OCI-M1 (cell line): Measurements from ENCODE around the gene PEX11G.

Source experiments
- DNase-seq: peaks from one replicate; lab custom pipeline; 2025; lab: John Stamatoyannopoulos, UW

PEX11G gene

DNA sequence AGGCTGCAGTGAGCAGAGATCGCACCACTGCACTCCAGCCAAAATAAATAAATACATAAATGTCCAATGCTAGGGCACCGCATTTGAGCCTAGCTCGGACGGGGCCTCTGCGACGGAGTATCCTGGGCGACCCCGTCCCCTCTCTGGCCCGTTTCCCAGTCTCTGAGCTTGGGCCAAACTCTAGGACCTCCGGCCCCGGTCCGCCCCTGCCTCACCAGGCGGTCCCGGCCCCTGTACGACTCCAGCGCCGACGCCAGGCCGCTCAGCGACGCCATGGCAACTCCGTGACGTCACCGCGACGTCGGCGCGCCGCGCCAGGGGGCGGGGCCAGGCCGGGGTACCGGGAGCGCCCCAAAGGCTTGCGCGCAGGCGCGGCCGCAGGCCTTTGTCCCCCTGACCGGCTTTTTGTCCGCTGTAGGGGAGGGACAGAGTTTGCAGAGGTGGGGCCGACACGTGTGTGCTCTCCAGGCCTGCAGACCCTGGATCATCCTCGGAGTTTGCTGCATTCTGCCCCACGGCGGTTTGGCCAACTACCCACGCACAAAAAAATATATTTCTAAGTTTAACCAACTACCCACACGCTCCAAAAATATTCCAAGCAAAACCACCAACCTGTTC is at the start of gene PEX11G:
TSS of gene PEX11G (minus strand) at position 300 of the 618 bp plus-strand sequence. CDS start at position 275, 25 bp downstream.
- peak; percentile 80 for DNase-seq

DNA sequence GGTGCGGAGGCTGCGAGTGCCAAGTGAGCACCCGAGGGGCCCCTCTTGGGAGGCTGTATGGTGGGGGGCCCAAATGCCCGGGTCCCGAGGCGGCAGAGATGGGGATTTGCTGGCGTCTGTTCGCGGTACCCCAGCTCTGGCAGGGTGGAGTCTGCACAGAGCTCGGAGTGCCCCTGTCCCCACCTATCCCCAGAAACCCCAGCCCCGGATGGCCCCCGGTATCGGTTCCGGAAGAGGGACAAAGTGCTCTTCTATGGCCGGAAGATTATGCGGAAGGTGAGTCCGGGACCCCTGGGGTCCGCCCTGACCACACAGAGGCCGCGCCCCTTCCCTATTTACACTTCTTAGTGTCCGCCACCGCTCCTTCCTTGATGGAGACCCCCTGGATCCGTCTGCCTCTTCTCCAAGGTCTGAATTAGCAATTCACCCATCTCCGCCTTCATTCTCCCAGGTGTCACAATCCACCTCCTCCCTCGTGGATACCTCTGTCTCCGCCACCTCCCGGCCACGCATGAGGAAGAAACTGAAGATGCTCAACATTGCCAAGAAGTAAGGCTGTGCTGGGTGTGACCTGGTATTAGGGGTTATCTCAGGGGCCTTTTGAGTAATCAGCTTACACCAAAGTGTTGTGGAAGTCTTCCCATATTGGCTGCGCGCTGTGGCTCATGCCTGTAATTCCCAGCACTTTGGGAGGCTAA is 47.3 kb upstream of the PEX11G start:
- no peak for DNase-seq

DNA sequence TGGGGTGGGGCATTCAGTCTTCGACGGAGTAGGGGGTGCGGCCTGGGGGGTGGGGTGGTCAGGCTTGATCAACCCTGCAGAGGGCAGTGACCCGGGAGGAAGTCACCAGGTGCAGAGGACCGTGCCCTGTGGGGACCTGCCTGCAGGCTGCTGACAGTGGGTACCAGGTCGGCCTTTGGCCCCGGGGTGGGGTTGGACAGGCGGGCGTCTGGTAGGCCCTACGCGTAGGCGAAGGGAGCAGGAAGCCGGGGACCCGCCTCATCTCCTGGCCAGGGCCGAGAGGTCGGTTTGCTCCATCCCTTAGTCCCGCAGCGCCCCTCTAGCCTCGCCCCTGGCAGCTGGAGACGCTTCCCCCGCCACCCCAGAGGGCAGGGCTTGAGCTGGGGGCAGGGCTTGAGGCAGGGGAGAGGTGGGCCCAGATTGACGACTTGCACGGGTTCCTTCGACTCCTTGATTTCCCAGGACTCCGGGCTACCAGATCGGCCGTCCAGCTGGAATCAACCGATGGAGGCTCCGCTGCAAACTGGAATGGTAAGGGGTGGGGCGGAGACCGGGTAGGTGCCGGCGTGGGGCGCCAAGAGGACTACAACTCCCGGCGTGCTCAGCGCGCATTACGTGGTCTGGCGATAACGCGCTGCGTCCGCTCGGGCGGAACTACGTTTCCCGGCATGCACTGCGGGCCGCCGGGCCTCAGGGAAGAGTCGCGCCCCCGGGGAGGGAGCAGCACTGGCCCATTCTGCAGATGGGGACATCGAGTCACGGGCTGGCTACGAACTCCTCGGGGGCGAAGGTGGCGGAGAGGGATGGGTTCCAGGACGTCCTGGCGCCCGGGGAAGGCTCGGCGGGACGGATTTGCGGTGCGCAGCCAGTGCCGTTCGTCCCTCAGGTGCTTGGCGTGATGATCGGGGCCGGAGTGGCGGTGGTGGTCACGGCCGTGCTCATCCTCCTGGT is 46.5 kb upstream of the PEX11G start, which contains the start of gene PNPLA6:
TSS of gene PNPLA6 (plus strand) at position 671 of the 951 bp plus-strand sequence. CDS start at position 743, 72 bp downstream.
- DNase-seq: peak; percentile 90

DNA sequence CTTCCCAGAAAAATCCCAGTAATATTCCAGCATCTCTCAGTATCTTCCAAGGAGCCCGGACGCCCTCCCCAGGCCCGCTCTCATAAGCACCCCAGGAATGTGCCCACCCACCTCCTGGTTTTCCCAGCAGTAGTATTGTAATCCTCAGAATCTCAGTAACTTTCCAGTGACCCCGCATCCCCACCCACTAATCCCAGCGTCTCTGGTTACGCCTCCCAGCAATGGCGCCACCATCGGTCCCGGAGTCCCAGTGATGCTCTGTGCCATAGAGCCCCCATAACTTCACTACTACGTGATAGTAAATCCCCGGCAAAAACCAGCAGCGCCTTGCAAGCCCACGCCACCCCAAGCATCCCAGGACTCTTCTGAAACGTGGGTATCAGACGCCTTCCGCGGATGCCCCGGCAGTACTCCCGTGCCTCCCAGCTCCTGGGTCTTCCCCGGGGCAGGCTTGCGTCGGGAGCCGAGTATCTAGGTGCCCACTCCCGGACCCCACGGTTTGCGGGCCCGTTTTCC is 45.8 kb upstream of the PEX11G start:
- peak; percentile 42 for DNase-seq

DNA sequence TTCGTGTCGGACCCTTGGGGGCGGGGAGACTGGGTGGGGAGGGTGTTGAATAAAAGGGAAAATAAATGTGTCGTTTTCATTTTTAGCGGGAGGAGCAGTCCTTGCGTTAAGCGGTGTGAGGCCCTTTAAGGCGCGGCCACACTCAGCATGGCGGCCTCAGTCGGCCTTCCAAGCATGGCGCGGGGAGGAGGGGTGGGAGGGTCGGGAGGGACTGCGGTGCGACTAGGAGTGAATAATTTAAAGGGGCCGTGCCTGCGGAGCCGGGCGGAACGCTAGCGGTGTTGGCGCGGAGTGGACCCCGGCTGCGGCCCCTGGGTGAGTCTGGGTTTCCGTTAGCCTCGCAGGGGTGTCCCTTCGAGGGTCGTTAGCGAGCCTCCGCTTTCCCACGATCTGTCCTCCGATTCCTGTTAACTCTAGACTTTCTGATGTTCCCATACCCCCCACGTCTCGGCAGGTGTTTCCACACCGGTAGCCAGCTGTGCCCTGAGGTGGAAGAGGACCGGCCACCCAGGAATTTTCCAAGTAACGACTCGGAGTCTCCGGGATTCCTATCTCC is 45.2 kb upstream of the PEX11G start:
- DNase-seq: peak; percentile 83

DNA sequence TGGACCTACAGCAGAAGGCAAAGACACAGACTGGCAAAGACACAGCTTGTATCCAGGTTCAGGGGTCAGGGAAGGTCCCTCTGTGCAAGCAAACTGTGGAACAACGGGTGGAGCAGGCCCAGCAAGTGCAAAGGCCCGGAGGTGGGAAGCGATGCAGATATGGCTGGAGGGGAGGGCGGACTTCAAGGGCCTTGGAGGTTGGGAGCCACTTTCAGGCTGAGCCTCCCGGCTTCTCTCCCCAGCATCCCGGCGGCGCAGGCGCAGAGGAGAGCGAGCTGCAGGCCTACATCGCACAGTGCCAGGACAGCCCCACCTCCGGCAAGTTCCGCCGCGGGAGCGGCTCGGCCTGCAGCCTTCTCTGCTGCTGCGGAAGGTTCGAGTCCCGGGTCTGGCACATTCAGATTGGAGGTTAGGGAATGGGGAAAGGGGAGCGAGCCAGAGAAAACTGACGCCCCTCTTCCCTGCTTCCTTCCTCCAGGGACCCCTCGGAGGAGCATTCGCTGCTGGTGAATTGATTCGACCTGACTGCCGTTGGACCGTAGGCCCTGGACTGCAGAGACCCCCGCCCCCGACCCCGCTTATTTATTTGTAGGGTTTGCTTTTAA is 44.5 kb upstream of the PEX11G start:
- DNase-seq: no peak

DNA sequence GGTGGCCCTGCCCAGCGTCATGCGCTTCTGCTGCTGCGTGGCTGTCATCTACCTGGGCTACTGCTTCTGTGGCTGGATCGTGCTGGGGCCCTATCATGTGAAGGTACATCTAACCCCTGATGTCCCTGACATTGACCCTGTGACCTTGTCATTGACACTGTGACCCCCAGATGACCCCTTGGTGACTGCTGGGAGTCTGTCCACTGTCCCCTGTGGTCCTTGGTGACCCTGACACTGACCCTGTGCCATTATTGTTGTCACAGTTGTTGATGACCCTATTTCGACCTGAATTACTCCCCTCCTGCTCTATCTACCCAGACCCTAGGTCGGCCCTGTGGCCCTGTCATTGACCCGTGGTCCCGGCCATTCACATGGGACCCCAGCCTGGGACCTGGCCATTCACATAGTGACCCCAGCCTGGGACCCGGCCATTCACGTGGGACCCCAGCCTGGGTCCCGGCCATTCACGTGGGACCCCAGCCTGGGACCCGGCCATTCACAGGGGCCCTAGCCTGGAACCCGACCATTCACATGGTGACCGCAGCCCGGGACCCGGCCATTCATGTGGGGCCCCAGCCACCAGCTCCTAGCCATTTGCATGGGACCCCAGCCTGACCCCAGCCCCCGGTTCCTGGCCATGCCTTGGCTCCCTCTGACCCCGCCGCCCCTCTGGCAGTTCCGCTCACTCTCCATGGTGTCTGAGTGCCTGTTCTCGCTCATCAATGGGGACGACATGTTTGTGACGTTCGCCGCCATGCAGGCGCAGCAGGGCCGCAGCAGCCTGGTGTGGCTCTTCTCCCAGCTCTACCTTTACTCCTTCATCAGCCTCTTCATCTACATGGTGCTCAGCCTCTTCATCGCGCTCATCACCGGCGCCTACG is 41.0 kb upstream of the PEX11G start:
- no peak for DNase-seq

DNA sequence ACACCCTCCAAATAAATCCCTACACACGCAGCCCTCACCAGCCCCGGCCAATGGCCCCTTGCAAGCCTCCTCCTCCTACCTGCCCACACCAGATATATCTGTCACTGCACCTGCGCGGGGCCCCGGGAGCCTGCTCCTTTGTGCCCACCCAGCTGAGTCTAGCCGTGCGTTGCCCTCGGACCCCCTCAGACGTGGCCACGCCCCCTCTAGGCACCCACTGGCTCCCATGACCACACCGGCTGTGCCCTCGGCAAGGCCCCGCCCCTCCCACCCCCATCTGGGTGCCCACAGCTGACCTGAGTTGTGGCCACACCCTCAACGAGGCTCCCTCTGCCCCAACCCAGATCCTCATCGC is 40.4 kb upstream of the PEX11G start:
- no peak for DNase-seq

DNA sequence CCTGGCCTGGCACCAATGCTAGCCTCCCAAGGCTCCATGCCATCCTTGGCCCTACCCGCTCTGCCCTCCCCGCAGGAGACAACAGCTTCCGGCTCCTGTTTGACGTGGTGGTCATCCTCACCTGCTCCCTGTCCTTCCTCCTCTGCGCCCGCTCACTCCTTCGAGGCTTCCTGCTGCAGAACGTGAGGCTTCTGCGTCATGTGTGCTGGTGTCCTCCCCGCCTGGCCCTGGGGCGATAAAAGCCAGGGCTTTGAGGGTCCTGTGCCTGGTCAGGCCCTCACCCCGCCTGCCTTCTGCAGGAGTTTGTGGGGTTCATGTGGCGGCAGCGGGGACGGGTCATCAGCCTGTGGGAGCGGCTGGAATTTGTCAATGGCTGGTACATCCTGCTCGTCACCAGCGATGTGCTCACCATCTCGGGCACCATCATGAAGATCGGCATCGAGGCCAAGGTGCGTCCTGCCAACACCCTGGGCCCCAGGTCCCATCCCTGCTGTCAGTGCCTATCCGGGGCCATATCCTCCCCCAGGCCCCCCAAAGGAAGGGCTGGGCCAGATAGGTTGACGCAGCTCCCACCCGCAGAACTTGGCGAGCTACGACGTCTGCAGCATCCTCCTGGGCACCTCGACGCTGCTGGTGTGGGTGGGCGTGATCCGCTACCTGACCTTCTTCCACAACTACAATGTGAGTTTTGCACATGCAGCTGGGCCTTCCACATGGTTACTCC is 39.8 kb upstream of the PEX11G start:
- DNase-seq: no peak

DNA sequence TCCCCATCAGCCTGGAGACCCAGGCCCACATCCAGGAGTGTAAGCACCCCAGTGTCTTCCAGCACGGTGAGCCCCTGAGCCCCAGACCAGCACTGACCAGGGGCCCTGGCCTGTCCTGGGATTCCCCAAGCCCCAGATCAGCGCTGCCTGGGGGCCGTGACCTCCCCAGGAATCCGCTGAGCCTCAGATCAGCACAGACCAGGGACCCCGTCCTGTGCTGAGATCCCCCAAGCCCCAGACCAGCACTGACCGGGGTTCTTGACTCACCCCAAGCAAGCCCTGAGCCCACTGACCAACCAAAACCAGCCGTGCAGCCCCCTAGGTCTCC is 39.3 kb upstream of the PEX11G start:
- no peak for DNase-seq

DNA sequence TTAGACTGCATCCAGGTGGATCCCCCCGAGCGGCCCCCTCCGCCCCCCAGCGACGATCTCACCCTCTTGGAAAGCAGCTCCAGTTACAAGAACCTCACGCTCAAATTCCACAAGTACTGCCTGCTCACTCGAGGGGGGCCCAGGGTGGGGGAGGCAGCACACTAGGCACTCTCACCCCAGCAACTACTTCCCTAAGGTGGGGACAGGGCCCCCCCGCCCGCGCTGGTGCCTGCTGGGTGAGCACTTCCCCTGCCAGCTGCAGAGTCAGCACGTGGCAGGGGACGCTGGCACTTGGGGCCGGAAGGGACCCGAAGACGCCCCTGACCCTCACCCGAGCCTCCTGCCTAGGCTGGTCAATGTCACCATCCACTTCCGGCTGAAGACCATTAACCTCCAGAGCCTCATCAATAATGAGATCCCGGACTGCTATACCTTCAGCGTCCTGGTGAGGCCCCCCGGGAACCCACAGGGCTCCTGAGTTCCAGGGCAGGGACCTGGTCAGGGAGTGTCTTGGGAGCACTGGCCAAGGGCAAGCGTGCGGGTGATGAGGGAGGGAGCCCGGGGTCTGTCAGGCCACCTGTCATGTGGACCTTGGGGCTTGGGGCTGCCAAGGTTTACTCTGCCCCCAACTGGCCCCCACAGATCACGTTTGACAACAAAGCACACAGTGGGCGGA is 38.8 kb upstream of the PEX11G start:
- no peak for DNase-seq

DNA sequence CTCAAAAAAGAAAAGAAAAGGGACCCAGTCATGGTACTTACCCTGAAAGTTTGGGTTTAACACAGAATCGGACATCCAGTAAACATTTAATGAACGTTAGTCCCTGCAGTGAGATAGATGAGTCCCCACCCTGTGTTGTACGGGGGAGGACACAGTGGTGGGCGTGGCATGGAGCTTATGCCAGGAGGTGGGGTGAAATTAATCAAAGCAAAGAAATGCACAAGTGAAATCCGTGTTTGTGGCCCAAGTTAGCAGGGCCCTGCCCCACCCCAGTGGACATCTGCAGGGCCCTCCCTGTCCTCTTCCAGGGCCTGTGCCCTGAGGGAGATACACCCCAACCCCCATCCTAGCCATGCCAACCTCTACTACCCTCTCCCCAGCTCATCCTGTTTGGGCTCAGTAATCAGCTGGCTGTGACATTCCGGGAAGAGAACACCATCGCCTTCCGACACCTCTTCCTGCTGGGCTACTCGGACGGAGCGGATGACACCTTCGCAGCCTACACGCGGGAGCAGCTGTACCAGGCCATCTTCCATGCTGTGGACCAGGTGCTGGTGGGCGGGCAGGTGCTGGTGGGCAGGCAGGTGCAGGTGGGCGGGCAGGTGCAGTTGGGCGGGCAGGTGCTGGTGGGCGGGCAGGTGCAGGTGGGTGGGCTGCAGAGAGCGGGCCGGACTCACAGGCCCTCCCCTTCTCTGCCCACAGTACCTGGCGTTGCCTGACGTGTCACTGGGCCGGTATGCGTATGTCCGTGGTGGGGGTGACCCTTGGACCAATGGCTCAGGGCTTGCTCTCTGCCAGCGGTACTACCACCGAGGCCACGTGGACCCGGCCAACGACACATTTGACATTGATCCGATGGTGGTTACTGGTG is 37.5 kb upstream of the PEX11G start:
- DNase-seq: no peak

DNA sequence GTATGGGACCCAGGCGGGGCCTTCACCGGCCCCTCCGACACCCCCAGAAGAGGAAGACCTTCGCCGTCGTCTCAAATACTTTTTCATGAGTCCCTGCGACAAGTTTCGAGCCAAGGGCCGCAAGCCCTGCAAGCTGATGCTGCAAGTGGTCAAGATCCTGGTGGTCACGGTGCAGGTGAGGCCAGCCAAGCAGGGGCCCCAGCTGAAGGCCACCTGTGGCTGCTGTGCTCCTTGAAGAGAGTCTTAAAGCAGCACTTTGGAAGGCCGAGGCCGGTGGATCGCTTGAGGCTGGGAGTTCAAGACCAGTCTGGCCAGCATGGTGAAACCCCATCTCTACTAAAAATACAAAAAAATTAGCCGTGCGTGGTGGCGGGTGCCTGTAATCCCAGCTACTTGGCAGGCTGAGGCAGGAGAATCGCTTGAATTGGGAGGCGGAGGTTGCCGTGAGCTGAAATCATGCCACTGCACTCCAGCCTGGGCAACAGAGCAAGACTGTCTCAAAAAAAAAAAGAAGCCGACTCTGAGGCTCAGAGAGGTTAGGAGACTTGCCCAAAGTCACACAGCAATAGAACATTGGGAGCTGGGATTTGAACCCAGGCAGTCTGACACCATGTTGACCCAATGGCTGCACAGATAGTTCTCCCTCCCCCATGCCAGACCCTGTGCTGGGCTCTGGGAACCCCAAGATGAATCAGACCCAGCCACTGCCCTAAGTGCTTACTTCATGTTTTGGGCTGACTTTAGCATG is 36.3 kb upstream of the PEX11G start:
- no peak for DNase-seq

DNA sequence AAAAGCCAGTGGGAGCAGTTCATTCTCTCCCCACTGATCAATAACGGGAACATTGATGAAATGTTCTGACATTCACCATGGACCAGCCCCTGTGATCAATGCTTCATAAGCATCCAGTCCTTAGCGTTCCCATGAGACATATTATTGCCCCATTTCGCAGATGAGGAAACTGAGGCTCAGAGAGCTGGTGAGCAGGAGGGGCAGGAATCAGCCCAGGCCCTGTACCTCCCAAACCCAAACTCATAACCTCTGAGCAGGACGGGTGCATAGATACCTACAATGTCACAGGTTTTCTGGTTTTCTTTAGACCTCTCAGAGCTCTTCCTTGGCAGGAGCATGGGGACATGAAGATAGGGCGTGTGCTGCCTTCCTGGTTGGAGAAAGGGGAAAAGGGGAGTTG is 35.7 kb upstream of the PEX11G start:
- DNase-seq: no peak

DNA sequence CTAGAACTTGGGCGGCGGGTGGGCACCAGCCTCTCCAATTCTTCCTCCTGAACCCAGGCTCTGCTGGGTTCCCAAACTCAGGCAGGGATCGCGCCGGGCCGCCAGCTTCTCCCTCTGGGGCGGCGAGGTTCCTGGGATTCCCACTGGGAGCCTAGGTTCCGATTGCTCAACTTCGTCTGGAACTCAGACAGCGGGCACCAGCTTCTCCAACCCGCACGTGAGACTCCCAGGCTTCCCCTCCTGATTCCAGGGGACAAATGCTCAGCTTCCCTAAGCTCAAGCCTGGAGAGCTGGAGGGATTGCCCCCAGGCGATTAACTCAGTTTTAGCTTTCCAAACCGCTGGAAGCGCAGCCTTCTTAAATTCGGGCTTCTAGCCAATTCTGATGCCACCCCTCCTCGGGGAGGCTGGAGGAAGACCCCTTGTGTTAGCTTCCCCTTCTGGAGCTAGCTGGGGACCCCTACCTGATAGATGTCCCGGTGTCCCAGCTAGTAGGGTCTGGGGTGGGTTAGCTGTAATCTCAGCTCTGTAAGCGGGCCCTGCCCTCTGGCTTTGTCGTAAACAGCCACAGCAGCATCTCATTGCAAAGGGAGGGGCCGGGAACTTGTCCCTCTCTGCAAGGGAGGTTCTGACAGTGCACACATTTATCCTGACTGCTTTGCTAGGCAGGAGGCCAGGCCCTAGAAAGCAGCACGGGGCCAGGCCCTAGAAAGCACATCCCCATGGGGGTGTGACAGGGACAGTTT is 34.3 kb upstream of the PEX11G start:
- peak; percentile 6 for DNase-seq

DNA sequence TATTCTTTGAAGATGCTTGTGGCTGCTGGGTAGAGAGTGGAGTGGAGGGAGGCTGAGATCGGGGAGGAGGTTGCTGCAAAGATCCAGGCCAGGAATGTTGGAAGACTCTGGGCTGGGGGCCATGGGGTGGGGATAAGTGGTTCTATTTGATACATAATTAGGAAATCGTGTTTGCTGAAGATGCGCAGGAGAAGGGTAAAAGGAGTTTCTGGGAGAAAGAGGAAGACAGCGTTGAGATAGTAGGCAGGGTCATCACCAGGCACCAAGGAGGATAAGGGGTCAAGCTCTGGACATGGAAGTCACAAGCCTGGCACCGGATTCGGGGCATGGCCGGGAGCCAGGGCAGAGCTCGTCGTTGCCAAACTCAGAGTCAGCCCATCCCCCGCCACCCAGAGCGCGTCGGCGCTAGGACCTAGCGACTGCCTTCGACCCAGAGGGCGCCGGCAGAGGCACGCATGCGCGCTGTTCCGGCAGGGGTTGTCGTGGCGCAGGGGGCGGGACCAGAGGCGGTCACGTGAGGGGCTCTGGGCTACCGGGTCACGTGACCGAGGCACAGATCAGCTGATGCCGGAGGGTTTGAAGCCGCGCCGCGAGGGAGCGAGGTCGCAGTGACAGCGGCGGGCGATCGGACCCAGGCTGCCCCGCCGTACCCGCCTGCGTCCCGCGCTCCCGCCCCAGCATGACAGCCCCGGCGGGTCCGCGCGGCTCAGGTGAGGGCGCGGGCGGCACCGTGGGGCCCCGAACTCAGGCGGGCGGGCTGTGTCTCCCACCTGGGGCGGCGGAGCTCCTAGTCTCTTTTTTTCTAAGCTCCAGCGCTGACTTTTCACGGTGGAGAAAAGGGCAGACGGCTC is 33.5 kb upstream of the PEX11G start, which contains the start of gene MCOLN1:
TSS of gene MCOLN1 (plus strand) at position 553 of the 851 bp plus-strand sequence. CDS start at position 680, 127 bp downstream.
- peak; percentile 97 for DNase-seq
